GM18870 (cell line): ENCODE data around the gene ARMC7.

Experiments
- ATAC-seq: cut with Tn5 transposase; IDR thresholded peaks from one replicate; pipeline ENCODE4 v1.9.1; 2021; ENCODE audit warnings: moderate library complexity; ENCODE audit not compliant: unreplicated experiment

ARMC7 gene

GRCh38 chr17:75098861-75099260, 10.9 kb upstream of the ARMC7 start:
- ATAC-seq = no peak

GRCh38 chr17:75099881-75100595, 9.7 kb upstream of the ARMC7 start:
- no peak for ATAC-seq

DNA sequence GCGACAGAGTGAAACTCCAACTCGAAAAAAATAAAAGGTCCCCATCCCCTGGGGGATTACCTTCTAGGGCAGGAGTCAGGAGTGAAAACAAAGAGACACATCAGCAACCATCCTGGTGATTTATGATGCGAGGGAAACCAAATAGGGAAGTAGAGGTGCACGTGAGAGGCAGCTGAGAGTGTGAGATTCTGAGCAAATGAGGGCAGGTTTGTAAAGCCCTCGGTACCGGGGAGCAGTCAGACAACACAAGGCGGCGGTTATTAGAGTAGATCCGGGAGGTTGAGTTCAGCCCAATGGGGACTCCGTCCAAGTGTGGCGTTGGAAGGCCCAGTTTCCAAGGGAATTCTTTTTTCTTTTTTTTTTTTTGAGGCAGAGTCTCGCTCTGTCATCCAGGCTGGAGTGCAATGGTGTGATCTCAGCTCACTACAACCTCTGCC, 7.4 kb upstream of the ARMC7 start:
- no peak for ATAC-seq

DNA sequence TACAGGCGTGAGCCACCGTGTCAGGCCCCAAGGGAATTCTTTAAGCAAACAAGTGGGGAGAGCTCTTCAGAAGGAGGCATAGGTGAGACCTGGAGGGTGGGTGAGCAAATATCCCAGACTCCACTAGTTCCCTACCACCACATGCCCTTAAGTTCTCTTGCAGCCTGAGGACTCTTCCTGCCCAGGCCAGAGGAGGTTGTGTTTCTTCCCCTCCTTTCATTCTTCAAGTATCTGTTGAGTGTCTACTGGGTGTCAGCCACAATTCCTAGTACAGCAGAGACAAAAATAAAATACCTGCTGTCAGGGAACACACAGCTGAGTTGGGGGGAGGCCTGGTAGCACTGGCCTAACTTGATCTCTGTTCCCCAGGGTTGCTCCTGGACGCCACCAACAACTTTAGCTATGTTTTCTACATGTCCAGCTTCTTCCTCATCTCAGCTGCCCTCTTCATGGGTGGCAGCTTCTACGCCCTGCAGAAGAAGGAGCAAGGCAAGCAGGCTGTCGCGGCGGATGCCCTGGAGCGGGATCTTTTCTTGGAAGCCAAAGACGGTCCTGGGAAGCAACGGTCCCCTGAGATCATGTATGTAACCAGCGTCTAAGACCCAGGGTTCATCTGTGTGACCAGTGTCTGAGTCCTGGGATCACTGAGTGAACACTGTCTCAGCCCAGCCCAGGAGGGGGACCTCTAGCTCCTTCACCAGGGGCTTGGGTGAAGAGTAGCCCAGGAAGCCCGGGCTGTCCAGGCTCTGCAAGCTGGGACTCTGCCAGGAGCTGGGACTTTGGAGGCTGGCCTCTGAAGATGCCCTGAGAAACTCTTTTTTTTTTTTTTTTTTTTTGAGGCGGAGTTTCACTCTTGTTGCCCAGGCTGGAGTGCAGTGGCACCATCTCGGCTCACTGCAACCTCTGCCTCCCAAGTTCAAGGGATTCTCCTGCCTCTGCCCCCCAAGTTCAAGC, 5.9 kb upstream of the ARMC7 start:
- ATAC-seq = no peak

DNA sequence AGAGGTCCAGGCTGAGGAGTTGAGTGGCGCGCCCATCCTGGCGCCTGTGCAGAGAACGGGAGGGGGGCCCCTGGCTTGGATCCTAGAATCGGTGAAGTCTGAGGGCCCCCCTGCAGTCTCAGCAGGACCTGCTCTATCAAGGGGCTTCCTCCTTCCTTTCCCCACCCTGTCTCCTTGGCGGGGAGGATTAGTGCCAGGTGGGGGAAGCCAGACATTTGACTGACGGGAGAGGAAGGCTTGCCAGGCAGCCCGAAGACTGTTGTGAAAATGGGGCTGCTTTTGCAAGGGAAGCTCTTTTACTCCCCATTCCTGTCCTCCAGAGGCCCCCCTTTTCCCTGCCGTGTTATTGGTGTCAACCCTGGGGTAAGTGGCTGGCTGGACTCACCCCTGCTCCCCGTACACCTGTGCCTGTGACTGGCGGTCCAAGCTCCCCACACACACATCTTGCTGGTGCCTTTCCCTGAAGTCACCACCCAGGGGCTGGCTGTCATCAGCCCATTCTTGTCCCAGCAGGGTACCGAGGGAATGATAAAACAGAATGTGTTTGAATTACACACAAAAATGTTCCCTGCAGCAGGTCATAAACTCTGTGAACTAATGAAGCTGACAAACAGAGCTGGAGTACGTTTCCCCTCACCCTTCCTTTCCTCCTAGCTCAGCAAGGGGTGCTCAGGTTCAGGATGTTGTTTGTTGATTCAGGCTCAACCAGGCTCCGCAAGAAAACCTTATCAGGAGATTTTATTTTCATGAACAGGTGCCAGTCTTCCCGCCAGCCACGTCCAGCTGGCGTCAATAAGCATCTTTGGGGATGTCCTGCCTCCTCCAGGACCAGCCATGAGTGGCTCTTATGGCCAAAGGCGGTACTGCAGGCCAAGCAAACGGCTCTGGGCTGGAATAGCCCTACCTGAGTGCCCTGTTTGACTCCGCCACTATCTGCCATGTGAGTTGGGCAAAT, 4.4 kb upstream of the ARMC7 start:
- ATAC-seq = no peak

DNA sequence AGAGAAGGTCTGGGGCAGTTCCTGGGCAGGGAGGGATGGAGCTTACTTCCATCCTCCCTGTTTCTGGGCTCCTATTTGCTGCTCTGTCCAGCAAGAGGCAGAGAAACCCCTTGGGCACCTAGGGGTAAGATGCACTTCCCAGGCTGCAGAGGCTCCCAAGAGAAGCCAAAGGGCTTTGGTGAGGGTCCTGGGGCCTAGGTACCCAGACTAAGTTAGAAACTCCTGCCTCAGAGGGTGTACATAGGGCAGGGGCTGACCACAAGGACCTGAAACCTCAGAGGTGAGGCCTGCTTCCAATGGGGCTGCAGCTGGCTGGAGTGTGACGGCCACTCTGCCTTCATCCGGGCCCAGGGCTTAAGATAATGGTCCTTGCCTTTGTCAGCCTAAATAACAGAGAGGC, 1.6 kb upstream of the ARMC7 start:
- ATAC-seq = no peak

- no peak for ATAC-seq
Measured at GRCh38 chr17:75109046-75109406, 743 bp upstream of the ARMC7 start.

- no peak for ATAC-seq
Measured at GRCh38 chr17:75110234-75110937, 617 bp downstream of the ARMC7 start.

GRCh38 chr17:75111777-75112335, 2.1 kb downstream of the ARMC7 start:
- no peak for ATAC-seq

GRCh38 chr17:75113798-75114551, 4.2 kb downstream of the ARMC7 start:
- no peak for ATAC-seq

DNA sequence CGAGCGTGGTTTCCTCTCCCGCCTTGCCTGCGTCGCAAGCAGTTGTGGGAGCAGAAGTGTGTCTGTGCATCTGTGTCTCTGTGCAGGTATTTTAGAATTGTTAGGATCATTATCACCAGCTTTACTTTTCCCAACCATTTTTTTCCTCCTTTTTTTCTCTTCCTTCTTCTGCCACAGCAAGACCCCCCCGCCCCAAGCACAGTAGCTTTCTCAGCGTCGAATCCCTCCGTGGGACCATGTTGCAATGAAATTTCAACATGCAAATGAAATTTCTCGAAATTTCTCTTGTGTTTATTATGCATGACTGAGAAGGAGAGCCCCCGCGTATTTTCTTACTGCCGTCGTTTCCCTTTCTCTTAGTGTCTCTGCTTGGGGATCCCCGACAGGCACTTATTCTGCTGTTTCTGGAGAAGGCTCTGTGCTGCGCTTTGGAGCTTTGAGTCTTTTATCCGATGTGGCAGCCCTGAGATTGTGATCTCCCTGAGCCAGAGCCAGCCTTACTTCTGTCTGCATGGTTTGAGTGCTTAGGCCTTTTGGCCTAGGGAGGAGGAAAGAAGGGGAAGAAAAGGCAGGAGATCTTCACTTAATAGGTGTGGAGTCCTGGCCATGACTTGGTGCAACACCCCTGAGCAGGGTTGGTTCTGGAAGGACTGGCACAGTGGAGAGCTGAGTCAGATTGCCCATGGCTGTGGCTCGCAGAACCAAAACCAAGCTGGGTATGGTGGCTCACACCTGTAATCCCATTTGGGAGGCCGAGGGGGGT, 5.0 kb downstream of the ARMC7 start:
- ATAC-seq = no peak

DNA sequence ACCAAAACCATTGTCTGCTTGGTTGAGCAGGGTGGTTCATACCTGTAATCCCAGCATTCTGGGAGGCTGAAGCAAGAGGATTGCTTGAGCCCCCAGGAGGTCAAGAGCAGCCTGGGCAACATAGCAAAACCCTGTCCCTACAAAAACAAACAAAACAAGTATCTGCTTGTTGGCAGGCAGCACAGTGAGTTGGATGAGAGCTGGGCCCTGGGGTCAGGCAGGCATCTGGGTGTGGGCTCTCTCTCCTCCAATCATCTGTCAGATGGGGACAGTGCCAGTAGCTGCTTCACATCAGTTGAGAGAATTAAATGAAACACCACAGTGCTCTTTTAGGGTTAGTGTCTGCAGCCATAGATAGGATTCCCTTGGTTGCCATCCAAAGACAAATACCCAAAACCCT, 5.8 kb downstream of the ARMC7 start:
- no peak for ATAC-seq

DNA sequence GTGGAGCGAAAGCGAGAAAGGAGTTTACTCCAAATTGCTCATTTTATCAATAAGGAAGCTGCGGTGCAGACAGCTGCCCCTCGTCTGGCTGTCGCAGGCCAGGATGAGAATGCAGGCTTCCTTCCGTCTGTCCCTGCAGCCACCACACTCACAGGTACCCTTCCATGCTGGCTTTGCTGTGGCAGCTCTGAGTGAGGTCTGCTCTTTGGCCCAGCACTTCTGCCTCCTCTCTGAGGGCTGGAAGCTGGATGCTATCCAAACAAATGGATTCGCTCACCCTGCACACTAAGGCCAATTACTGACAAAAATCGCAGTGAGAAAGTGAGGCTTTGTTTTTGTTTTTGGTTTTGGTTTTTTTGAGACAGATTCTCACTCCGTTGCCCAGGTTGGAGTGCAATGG, 7.0 kb downstream of the ARMC7 start:
- no peak for ATAC-seq

DNA sequence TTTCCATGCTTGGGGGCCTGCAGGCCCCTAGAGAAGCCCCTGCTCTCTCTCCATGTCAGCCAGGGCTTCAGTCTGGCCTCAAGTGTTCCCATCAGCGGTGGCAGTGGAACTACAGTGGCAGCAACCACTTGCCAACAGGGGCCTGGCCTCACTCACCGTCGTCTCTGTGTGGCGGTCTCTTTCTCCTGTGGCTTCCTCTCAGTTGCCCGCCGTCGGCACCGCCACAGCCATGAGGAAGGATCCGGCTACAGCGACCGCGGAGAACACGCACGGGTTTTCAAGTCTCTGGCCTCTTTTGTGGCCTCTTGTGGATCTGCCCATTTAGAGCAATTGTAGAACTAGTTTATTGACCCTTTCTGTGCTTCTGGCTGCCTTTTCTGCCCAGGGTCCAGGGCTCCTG, 8.5 kb downstream of the ARMC7 start:
- no peak for ATAC-seq

DNA sequence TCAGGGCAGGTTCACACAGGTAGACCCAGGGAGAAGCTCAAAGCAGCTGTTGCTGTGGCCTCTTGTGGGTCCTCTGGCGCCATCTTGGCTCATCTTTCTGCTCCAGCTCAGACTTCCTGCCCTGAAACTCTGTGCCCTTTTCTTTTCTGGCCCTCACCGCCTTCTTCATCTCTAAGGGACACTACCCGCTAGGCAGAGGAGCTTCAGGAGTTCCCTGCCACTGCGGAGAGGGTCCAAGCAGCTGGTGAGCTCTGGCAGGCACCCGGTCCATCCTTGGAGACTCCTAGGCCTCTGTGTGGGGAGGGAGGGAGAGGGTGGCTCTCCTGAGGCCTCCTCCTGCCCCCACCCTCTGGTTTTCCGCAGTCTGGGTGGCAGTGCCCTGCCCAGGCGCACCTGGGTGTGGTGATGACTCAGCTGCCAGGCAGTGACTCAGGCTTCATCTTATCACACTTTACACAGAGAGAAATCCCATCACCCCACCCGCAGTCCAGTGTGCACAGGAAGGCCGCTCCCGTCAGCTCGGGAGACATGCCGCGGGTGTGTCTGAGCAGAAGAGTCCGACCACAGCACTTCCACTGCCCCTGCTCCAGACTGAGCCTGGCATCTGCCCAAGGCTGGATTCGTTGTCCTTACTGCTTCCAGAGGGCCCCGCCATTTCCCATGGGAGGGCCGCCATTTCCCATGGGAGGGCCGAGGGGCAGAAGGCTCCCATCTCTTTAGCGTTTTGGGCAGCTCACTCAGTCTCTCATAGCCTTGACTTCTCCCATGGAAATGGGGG, 14.5 kb downstream of the ARMC7 start:
- no peak for ATAC-seq

DNA sequence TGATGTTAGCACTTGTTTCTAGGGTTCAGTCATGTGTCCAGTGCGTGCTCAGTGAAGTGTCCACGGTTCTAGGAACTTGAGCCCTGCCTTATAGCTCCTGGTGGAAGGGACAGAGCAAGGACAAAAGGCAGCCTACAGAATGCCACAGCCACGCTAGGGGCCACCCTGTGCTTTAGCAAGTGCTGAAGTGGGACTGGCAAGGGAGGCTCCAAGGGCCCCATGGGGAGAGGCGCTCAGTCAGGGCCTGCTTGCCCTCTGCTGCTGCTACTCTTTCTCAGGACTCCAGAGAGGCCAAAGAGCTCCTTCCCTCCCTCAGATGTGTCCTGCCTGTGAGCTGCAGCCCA, 15.0 kb downstream of the ARMC7 start:
- ATAC-seq = no peak

DNA sequence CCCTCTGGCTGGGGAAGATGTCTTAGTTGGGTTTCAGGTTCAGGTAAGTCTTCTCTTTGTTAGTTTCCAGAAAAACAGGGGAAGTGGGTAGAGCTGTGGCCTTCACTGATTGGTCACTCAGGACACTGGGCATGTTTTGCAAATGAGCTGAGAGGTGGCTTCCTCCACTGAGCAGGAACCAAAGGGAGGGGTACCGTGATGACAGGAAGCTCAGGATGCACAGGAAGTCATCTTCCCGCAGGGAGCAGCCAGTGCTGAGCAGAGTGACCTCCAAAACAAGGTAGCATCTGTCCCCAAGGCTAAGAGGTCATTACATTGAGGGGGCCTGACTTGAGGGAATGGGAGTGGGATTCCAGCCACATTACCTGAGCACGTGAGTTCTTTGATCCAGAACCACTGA, 16.2 kb downstream of the ARMC7 start:
- no peak for ATAC-seq

DNA sequence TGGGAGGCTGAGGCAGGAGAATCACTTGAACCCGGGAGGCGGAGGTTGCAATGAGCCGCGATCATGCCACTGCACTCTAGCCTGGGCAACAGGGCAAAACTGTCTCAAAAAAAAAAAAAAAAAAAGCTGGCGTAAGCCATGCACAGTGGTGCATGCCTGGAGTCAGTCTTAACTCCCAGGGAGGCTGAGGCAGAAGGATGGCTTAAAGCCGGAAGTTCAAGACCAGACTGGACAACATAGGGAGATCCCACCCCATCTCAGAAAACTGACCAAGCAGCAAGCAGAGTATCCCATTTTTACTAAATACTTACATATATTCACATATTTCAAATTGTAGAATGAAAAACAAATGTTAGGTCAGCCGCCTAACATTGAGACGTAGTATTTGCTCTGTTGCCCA, 17.2 kb downstream of the ARMC7 start:
- no peak for ATAC-seq
